SIG-M5 (cell line): Measurements from ENCODE around the gene SLC26A6.
A peak's percentile ranks its signal among the peaks of the same experiment; 100 is the strongest.

Experiments used
- DNase-seq: peaks from one replicate; lab custom pipeline; 2025; lab: John Stamatoyannopoulos, UW

Gene SLC26A6

DNA sequence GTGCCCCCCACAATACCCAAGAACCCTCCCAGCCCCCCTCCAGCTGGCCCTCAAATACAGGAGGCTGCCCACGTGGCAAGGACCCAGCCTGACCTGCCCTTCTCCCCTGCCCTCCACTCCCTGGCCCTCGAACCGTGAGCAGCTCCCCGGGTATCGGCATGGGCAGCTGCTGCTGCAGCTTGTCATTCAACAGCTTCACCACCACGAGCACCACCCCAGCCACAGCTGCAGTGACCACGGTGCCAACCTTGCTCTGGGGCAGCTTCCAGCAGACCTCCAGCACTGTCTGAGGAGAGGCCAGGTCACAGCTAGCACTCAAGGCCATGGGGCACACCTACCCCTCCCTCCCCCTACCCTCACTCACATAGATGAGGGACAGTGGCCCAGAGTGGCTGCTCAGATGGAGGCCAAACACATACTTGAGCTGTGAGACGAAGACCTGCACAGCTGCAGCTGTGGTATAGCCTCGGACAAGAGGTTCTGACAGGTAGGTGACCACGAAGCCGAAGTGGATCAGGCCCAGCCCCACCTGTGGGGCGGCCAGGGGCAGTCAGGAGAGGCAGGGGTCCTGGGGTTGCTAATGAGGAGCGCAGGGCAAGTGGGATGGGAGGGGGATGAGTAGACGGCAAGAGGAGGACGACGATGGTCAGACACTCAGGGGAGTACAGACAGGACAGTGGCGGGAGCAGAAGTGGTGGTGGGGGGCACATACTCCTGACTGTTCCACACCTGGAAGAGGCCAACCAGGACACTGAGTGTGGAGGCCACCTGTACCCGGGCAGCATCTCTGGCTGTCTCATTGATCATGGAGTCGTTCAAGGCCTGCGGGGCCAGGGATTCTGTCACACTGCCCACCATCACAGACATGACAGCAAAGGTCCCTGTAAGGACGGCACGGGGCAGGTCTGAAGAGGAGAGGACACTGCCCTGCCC, 3.5 kb downstream of the SLC26A6 start:
- no peak for DNase-seq

DNA sequence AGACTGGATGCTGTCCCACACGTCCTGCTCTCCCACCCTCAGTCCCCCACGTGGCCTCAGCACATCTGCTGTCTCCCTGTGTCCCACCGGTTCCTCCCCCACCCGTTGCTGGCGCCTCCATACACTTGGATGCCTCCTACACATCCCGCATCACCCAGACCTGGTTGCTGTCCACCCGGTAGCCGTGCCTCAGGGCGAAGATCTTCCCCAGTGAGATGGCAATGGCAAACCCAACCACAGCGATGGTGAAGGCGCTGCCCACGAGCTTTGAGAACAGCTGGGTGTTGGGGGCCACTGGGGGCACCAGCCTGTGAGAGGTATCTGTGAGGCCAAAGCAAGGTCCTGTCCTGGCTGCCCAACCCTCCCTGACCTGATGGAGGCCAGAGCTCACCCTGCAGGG, 4.4 kb downstream of the SLC26A6 start:
- no peak for DNase-seq

DNA sequence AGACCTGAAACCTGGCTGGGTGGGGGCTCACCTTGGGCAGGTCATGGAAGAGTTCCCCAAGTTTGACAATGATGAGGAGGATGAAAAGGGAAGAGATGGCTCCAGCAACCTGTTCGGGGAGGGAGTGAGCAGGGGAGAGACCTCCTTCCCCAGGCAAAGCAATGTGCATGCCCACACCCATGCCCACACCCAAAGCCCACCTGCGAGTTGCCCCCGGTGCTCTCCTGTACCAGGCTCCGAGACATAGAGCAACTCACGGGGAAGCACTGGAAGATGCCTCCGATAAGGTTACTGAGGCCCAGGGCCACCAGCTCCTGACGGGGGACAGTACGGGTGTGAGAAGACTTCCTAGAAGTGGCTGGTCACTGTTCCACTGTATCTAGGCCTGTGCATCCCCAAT, 4.9 kb downstream of the SLC26A6 start:
- DNase-seq = no peak

DNA sequence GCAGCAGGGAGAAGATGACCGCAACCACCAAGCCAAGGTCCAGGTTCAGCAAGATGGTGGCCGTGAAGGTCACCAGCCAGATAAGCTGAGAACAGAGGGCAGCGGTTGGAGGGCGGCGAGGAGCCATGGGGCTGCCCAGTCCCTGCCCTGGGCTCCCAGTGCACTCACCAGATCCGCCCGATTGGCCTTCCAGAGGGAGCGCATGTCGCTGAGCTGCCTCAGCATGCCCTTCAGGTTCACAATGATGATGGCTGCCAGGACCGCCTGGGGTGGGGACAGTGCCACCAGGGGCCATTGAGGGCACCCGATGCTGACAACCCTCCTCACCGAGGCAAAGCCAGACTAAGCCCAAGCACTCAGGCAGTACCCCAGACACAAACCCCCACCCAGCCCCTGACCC, 5.4 kb downstream of the SLC26A6 start:
- no peak for DNase-seq

DNA sequence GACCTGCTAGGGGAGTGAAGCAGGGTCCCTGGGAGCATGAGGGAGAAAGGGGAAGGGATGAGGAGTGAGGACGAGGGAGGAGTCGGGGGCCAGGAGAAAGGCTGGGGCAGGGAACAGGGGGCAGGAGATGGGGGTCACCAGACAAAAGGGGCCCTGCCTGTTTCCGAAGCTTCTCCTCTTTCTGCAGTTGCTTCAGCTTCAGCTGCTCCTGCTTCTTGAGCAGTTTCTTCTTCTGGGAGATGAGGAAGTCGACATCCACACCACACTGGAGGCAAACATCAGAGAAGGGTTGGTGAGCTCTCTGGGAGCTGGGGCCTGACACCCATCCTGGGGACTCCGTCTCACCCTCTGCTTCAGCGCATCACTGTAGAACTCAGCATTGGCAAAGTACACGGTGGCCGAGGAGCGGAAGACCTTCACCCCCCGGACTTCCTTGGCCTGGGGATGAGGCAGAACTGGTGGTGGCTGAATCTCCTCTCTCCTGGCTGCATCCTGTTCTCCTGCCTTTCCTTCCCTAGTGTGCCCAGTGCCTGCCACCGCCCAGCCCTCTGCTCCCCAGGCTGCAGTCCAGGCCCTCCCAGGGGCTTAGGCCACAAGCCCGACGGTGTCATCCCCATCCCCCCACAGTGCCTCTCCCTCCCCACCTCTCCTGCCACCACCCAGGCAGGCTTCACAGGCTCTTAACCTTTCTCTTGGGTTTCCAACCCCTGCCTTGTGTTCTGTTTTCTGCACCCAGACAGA, 6.8 kb downstream of the SLC26A6 start:
- no peak for DNase-seq

DNA sequence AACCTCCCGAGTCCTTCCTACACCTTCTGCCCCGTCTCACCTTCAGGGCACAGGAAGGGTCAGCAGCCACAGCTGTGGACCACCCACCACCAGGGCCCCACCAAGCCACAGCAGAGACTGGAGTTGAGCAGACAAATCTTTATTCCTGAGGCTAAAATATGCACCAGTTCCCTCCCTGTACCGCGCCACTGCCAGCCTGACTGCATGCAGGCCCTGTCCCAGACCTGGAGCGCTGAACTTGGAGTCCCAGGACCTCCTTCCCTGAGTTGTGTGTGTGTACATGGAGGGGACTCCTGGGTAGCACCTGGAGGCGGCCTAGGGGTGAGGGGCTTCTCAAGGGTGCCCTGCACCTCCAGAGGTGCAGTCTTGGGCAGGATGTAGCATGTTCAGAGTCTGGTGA, 9.7 kb downstream of the SLC26A6 start:
- no peak for DNase-seq

DNA sequence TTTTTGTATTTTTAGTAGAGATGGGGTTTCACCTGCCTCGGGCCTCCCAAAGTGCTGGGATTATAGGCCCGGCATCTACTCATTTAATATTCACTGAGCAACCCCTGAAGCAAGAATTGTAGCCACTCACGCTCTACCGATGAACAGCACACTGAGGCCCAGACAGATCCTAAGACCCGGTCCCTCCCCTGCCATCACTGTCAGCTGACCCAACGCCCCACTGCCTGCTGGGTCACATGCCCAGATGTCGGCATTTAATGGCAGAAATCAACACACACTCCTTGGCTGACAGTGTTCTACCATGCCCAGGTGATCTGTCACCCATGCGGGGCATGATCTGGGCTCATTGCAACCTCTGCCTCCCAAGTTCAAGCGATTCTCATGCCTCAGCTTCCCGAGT, 10.5 kb downstream of the SLC26A6 start:
- DNase-seq = no peak

DNA sequence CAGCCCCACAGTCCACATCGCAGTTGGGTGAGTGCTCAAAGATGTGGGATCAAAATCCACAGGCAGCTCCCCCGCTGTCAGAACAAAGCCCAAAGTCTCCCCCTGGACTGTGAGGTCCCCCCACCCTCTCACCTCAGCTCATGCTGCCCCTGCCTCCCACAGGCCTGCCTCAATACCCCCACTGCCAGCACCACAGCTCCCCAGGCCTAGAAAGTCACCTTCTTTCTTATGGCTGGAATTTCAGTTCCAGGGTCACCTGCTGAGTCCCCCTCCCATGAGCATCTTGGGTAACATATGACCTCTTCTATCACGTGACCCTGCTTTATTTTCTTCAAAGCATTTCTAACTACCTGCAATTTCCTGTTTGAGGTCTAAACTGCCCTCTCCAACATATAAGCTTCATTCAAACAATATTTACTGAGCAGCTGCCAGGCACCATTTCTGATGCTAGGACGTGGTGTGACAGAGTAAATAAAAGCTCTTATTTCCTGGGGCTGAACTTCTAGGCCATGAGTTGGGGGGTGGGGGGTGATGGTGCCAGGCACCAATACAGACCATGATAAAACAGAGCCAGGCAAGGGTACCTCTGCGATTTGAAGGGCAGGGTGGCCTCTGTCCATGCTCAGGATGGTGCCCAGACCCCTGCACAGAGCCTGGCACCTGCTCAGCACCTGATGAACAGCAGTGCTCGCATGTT, 11.3 kb downstream of the SLC26A6 start:
- DNase-seq = no peak

DNA sequence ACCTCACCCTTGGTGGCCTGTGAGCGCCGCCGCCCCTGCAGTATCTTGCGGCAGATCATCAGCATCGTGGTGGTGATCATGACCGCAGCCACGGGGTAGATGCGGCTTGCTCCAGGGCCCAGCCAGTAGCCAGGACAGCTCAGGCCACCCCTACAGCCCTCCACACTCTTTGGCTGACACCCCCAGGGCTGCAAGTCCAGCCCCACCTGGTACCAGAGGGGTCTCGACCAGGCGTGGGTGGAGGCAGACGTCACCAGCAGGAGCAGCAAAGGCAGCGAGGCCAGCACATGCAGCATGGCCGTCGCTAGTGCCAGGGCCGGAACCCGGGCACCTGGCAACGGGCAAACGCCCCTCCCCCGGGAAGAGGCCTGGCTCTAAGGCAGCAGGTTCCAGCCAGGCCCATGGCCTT, 13.8 kb downstream of the SLC26A6 start, which contains the start of gene TMEM89:
TSS of gene TMEM89 (minus strand) at position 309 of the 409 bp plus-strand sequence. CDS start at position 296, 13 bp downstream.
- DNase-seq = no peak

DNA sequence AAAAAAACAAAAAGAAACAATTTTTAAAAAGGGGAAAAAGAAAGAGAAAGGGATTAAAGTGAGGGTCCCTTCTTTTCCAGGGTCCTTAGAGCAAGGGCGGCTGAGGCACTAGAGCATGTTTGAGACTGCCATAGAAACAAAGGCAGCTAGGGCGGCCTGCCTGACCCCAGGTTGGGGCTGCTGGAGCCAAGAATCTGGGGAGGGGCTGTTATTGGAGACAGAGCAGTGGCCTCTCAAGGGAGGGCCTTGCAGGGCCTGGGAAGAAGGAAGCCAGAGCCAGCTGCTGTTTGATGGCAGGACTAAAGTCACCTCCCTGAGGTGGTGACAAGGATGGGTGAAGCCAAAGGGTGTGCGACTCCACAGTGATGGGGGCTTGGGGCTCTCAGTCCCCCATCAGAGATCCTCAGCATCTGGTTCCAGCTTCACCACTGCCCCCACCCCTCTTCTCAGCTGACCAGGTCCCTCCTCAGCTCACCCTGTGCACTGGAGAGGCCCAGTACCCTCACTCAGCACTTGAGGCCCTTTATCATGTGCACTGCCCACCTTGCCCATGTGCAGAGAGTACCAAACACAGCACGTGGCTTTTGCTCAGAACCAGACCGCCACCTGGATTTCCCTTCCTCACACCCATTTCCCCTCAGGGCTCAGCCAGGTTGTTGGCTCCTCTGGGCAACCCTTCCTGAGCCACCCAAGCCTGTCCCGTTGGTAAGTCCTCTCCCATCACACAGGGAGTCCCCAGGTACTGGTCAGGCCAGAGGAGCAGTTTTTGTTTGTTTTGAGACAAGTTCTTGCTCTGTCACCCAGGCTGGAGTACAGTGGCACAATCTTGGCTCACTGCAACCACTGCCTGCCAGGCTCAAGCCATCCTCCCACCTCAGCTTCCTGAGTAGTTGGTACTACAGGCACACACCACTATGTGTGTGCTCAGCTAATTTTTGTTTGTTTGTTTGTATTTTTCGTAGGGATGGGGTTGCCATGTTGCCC, 15.4 kb downstream of the SLC26A6 start:
- DNase-seq = no peak

DNA sequence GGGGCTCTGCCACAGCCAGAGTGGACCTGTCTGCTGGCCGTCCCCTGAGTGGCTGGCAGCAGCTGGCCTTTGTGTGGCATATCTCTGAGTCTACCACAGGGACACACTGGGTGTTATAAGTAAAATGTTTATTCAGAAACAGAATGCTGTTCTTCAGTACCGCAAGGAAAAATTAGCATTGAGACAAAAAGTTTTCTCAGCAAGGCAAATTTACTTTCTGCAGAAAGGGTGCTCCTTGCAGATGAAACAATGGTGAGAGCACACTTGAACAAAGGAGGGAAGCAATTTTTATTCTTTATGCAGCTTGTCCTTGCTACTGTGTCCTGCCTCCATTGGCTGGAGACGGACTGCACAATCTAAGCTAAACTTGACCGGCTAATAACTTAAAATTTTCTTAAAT, 17.7 kb downstream of the SLC26A6 start:
- no peak for DNase-seq

DNA sequence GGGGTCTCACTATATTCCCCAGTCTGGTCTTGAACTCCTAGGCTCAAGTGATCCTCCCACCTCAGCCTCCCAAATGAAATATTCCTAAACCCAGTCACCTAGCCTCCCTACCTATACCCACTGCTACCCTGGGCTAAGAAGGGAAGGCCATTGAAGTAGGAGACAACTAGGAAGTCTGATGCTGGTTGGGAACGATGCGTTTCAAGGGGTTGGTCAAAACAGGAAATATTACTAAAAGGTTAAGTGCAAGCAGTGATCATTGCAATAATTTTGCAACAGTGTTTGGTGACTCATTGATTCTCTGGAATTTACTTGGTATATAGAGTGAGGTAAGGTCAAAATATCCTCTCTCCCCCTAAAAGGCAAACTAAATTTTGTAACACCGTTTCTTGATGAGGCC, 21.2 kb downstream of the SLC26A6 start:
- DNase-seq = peak; percentile 36

DNA sequence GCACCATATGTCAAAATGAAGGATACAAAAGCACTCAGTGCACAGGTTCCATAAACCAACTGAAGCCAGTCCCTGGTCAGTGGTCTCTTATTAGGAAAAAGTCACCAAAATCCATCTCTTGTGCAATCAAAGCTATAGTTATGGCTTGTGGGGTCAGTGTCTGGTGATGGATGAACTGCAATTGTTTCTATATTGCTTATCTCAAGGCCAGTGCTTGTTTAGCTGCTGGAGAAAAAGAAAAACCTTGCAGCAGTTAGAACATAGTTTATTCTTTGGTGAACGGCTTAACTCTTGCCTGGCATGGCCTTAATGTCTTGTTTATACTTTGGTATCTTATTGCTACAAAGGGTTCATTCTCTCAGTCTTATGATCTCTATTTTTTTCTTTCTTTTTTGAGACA, 23.0 kb downstream of the SLC26A6 start:
- DNase-seq = no peak

DNA sequence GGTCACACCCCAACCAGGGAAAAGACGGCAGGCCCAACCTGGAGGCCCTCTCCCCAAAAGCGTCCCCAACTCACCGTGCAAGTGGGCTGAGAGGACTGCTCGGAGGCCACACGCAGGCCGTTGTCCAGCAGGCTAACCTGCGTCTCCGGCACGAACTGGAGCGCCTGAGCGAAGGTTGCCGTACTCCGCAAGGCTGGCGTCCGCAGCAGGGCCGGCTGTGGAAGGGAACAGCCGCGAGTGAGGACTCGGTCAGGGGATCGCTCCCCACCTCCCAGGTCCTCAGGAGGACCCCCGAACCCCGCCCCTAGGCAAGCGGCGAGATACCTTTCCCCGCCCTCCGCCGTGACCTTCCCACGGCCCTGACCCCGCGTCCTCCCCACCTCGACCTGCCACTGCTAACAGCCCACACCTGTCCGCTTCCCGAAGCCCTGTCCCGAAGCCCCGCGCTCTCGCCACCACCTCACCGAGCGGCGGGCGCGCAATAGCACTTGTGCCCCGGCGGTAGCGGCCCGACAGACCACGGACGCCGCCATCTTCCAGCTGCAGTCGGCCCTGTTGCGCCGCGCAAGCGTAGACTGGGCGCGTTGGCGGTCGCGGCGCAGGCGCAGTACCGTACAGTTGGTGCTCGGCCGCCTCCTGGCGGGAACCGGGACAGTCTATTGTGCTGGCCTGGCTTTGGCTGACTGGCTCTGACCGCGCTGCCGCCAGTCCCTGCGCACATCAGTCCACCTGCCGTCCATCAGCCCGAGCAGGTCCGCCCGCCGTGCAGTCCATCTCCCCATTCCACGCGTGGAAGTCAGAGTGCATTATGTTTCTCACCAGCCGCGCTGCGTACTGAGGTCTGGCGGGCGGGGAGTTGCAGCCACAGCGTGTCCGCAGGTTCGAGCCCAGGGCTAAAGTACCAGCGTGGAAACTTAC, 25.9 kb downstream of the SLC26A6 start, which contains the start of gene UQCRC1:
TSS of gene UQCRC1 (minus strand) at position 559 of the 918 bp plus-strand sequence. CDS start at position 533, 26 bp downstream.
- DNase-seq = peak; percentile 63

DNA sequence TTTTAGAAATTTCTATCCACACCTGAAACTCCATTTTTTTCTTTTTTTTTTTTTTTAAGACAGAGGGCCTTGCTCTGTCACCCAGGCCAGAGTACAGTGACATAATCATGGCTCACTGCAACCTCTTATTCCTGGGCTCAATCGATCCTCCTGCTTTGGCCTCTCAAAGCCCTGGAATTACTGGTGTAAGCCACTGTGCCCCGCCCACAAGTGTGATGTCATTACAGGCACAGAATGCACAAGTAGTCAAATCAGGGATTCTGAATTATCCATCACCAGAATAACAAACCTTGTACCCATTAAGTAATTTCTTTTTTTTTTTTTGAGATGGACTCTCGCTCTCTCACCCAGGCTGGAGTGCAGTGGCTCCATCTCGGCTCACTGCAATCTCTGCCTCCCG, 27.7 kb downstream of the SLC26A6 start:
- DNase-seq = no peak

DNA sequence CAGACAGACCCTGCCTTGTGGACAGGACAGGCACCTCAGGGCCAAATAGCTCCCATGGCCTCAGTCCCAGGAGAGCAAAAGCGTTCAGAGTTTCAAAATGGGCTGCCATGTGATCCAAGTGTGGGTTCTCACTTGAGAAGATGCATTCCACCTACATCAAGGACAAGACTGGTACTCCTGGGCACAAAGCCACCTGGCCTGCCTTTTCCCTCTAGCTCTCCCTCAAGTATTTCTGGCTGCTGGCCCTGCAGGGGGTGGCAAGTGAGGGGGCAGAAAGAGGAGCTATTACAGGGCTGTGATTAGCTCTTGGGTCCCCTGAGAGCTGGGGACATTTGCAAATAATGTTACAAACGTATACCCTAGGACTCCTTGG, 33.7 kb downstream of the SLC26A6 start:
- DNase-seq = no peak

DNA sequence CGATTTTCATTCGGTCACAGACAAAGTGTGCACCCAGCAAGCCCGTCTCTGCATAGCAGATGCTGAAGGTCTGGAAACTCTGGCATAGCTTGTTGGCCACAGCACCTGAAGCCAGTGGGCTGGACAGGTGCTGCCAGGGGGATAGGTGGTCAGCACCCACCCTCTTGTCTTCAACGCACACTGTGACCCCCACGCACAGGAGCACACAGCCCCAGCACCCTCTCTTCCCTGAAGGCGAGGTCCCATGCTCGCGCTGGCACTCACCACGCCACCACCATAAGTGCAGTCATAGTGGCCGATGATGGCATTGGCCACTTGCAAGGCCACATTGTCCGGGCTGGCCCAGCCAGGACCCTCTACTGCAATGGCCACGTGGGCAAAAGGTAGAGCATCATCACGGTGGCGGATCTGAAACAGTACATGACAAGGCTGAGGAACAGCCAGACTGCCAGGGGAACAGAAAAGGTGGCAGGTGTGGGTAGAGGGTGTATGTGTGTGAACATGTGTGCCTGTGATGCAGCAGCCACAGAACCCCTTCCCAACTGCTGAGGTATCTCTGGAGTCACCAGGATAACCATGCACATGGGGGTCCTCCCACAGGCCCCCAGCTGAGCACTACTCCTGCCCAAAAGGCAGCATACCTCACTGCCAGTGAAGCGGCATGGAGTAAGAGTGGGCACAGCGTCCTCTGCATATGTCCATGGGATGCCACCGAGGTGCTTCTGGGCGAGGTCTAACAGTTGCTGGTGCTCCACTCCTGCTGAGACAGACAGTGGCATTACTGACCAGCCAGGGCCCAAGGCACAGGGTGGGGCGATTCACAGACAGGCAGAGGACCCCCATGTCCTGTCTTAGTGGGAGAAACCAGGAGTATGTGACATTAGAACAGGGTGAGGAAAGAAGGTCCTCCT, 34.3 kb downstream of the SLC26A6 start:
- no peak for DNase-seq

DNA sequence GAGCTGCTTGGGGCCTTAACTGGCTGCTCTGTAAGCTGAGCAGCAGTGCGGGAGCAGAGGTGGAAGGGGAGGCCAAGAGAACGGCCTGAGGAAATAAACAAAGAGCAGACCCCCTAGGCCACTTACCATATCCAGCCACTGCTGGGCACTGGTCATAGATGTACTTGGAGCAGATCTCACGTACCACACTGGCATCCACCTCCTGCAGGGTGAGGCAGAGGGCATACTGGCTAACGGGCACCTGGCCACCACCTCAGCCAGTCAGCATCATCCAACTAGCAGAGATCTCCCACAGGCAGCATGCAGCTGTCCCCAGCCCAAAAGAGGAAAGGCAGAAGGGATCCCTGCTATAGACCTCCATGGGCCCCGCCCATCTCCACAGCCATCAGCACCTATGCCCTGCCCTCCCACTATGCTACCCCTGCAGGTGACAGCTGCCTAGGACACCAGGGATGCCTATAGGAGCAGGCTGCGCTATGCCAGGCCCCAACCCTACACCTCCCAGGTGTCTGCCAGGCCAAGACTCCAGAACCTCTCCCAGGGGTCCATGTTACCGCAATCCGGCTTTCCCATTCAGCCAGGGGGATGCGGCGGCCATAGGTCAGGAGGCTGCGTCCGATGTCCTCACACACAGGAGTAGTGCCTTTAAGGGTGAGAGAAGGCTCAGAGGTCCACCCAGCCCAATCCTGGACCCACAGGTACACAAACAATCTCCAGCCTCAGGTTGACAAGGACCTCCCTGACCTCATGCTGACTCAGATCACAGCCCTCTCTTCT, 35.6 kb downstream of the SLC26A6 start:
- no peak for DNase-seq
